ENCODE measurements around the gene GLB1L.

Gene GLB1L

GRCh38 chr2:219228041-219228910 is 17.0 kb downstream of the GLB1L start:
- in situ Hi-C loops (cut with MboI; ENCODE audit: low sequenced_read_pairs) = no loop called here

- in situ Hi-C loops (cut with MboI; ENCODE audit: low sequenced_read_pairs) = no loop called here
Observed at GRCh38 chr2:219225350-219225749, 19.9 kb downstream of the GLB1L start.

GRCh38 chr2:219223831-219224610 is 21.2 kb downstream of the GLB1L start:
- in situ Hi-C loops (cut with MboI; ENCODE audit: low sequenced_read_pairs) = no loop called here

- in situ Hi-C loops (cut with MboI; ENCODE audit: low sequenced_read_pairs) = no loop called here
Observed at GRCh38 chr2:219221957-219222518, 23.2 kb downstream of the GLB1L start.

GRCh38 chr2:219220652-219221402 is 24.4 kb downstream of the GLB1L start:
- in situ Hi-C loops (cut with MboI; ENCODE audit: low sequenced_read_pairs) = no loop called here

- in situ Hi-C loops (cut with MboI; ENCODE audit: low sequenced_read_pairs) = no loop called here
Observed at GRCh38 chr2:219219784-219220532, 25.3 kb downstream of the GLB1L start.

- in situ Hi-C loops (cut with MboI; ENCODE audit: low sequenced_read_pairs) = no loop called here
Observed at GRCh38 chr2:219218732-219219701, 26.2 kb downstream of the GLB1L start, which contains the start of gene ABCB6. TSS of gene ABCB6 (minus strand) at chr2:219218958. CDS start at chr2:219218673, 285 bp downstream.

- in situ Hi-C loops (cut with MboI; ENCODE audit: low sequenced_read_pairs) = no loop called here
Observed at GRCh38 chr2:219218217-219218731, 27.0 kb downstream of the GLB1L start.

GRCh38 chr2:219216535-219216915 is 28.7 kb downstream of the GLB1L start:
- in situ Hi-C loops (cut with MboI; ENCODE audit: low sequenced_read_pairs) = no loop called here

GRCh38 chr2:219215871-219216534 is 29.2 kb downstream of the GLB1L start:
- in situ Hi-C loops (cut with MboI; ENCODE audit: low sequenced_read_pairs) = no loop called here

- in situ Hi-C loops (cut with MboI; ENCODE audit: low sequenced_read_pairs) = no loop called here
Observed at GRCh38 chr2:219214786-219215185, 30.5 kb downstream of the GLB1L start.

- in situ Hi-C loops (cut with MboI; ENCODE audit: low sequenced_read_pairs) = no loop called here
Observed at GRCh38 chr2:219214141-219214540, 31.1 kb downstream of the GLB1L start.

- in situ Hi-C loops (cut with MboI; ENCODE audit: low sequenced_read_pairs) = no loop called here
Observed at GRCh38 chr2:219213486-219214071, 31.7 kb downstream of the GLB1L start.

GRCh38 chr2:219213026-219213415 is 32.2 kb downstream of the GLB1L start:
- in situ Hi-C loops (cut with MboI; ENCODE audit: low sequenced_read_pairs) = no loop called here

- in situ Hi-C loops (cut with MboI; ENCODE audit: low sequenced_read_pairs) = no loop called here
Observed at GRCh38 chr2:219210886-219211362, 34.3 kb downstream of the GLB1L start.

- in situ Hi-C loops (cut with MboI; ENCODE audit: low sequenced_read_pairs) = no loop called here
Observed at GRCh38 chr2:219210196-219210885, 34.9 kb downstream of the GLB1L start.

Measured in hTERT RPE-1 (cell line).